H1 (cell line): Measurements from ENCODE around the gene SLPI. TPM values are rescaled to one million over a fixed set of nuclear protein-coding genes. Genes with fewer than 3 reads are reported as not detected.

ENCODE experiments used
- CTCF ChIA-PET: fragments of 300-600 bp; sonication (Branson Sonifier 250); formaldehyde crosslinking; loops from one replicate; lab custom pipeline; 2021; ENCODE audit not compliant: partially characterized antibody; lab: Charles Lee
- POLR2A ChIA-PET: fragments of 300-600 bp; sonication (Branson Sonifier 250); formaldehyde crosslinking; loops from one replicate; lab custom pipeline; 2021; ENCODE audit warnings: inconsistent platforms; ENCODE audit not compliant: partially characterized antibody; lab: Charles Lee
- DNase-seq, 2 experiments: peaks; one replicate each; pipeline versions ENCODE4 v3.0.0 to v3.0.0-alpha.2; 2010 to 2022; ENCODE audit warnings: low spot score in 2 of 2, low read depth in 1 of 2, mixed read lengths in 1 of 2
- FAIRE-seq: peaks from 2 replicates; lab custom pipeline; 2011; peaks lifted over from hg19 to GRCh38; lab: Jason Lieb, UNC
- H2AFZ ChIP-seq: 2 replicates; pipeline ENCODE4 v1.8.1; 2012; ENCODE audit warnings: low read length, inconsistent platforms
- H2AK5ac ChIP-seq: 2 replicates; pipeline ENCODE4 v1.6.1; 2013; ENCODE audit warnings: low read depth, low read length
- H2BK120ac ChIP-seq: replicated peaks from 2 replicates; pipeline ENCODE3; 2013; ENCODE audit warnings: low read depth, low read length, inconsistent platforms
- H2BK12ac ChIP-seq: 2 replicates; pipeline ENCODE4 v1.6.1; 2013; ENCODE audit warnings: low read depth, low read length
- H2BK15ac ChIP-seq: 2 replicates; pipeline ENCODE4 v1.6.1; 2013; ENCODE audit warnings: low read length
- H2BK20ac ChIP-seq: 2 replicates; pipeline ENCODE4 v1.6.1; 2013; ENCODE audit warnings: low read length
- H2BK5ac ChIP-seq: 2 replicates; pipeline ENCODE4 v1.6.1; 2013; ENCODE audit warnings: low read depth, low read length
- H3K14ac ChIP-seq: 2 replicates; pipeline ENCODE4 v1.6.1; 2013; ENCODE audit warnings: inconsistent platforms; ENCODE audit not compliant: insufficient read length
- H3K18ac ChIP-seq: 2 replicates; pipeline ENCODE4 v1.6.1; 2013; ENCODE audit warnings: low read length; ENCODE audit errors: extremely low read depth
- H3K23ac ChIP-seq: 2 replicates; pipeline ENCODE4 v1.6.1; 2013; ENCODE audit warnings: inconsistent platforms; ENCODE audit not compliant: insufficient read length
- H3K23me2 ChIP-seq: 2 replicates; pipeline ENCODE4 v1.6.1; 2013; ENCODE audit warnings: low read depth, low read length
- H3K27ac ChIP-seq: 2 replicates; pipeline ENCODE4 v1.6.1; 2011; ENCODE audit warnings: low read depth, low read length, inconsistent platforms
- H3K27me3 ChIP-seq, 4 experiments: replicated peaks in 1 of 4; 1 replicate in 1 of 4; 2 replicates in 3 of 4; pipeline versions ENCODE4 v1.6.1 to v1.8.1; 2011 to 2013; ENCODE audit warnings: low read length in 3 of 4, mild to moderate bottlenecking in 3 of 4, inconsistent platforms in 2 of 4, mixed read lengths in 2 of 4, moderate library complexity in 1 of 4; ENCODE audit not compliant: control insufficient read depth in 3 of 4, insufficient read depth in 3 of 4; ENCODE audit errors: extremely low read depth in 1 of 4
- H3K36me3 ChIP-seq, 4 experiments: 2 replicates each; pipeline versions ENCODE4 v1.6.1 to v1.8.1; 2011 to 2013; ENCODE audit warnings: mild to moderate bottlenecking in 4 of 4, low read length in 3 of 4, moderate library complexity in 2 of 4, control low read depth in 1 of 4, inconsistent platforms in 1 of 4; ENCODE audit not compliant: insufficient read depth in 4 of 4, control insufficient read depth in 2 of 4
- H3K4ac ChIP-seq: replicated peaks from 2 replicates; pipeline ENCODE3; 2013; ENCODE audit warnings: low read length, low read depth, mixed read lengths, inconsistent platforms; ENCODE audit not compliant: insufficient read length
- H3K4me1 ChIP-seq, 4 experiments: replicated peaks in 1 of 4; 1 replicate in 1 of 4; 2 replicates in 3 of 4; pipeline versions ENCODE4 v1.6.1 to v1.8.1; 2011 to 2013; ENCODE audit warnings: low read length in 3 of 4, inconsistent platforms in 2 of 4, mixed read lengths in 1 of 4; ENCODE audit not compliant: insufficient read depth in 4 of 4, control insufficient read depth in 3 of 4
- H3K4me2 ChIP-seq, 2 experiments: 2 replicates each; pipeline versions ENCODE4 v1.6.1 to v1.8.1; 2011 to 2013; ENCODE audit warnings: low read depth in 2 of 2, low read length in 2 of 2, control low read depth in 1 of 2, inconsistent platforms in 1 of 2, mild to moderate bottlenecking in 1 of 2; ENCODE audit not compliant: insufficient read depth in 1 of 2
- H3K4me3 ChIP-seq, 4 experiments: fragments of 200-600, 300-600 bp in 1 of 4; sonication (generic), shearing (Covaris generic), sonication (Bioruptor Twin) in 1 of 4; 2 replicates each; pipeline versions ENCODE4 v1.5.1 to v1.8.1; 2011 to 2016; ENCODE audit warnings: low read length in 4 of 4, low read depth in 3 of 4, control low read depth in 2 of 4, inconsistent platforms in 2 of 4, mild to moderate bottlenecking in 2 of 4, mixed read lengths in 1 of 4, moderate library complexity in 1 of 4; ENCODE audit not compliant: insufficient read depth in 2 of 4; ENCODE audit errors: extremely low read depth in 1 of 4
- H3K56ac ChIP-seq: replicated peaks from 2 replicates; pipeline ENCODE3; 2013; ENCODE audit warnings: low read depth, mild to moderate bottlenecking, mixed read lengths, low read length, inconsistent platforms; ENCODE audit not compliant: insufficient read length
- H3K79me1 ChIP-seq: 2 replicates; pipeline ENCODE4 v1.6.1; 2013; ENCODE audit warnings: low read depth, low read length, control low read depth
- H3K79me2 ChIP-seq, 2 experiments: 2 replicates each; pipeline versions ENCODE4 v1.6.1 to v1.8.1; 2012 to 2013; ENCODE audit warnings: low read length in 2 of 2, mild to moderate bottlenecking in 2 of 2, inconsistent platforms in 1 of 2; ENCODE audit not compliant: insufficient read depth in 2 of 2, control insufficient read depth in 1 of 2
- H3K9ac ChIP-seq, 4 experiments: replicated peaks in 1 of 4; 1 replicate in 1 of 4; 2 replicates in 3 of 4; pipeline versions ENCODE4 v1.6.1 to v1.8.1; 2011 to 2013; ENCODE audit warnings: low read depth in 3 of 4, low read length in 3 of 4, control low read depth in 2 of 4, mild to moderate bottlenecking in 2 of 4, moderate library complexity in 2 of 4, inconsistent platforms in 1 of 4; ENCODE audit errors: extremely low read depth in 1 of 4
- H3K9me3 ChIP-seq, 2 experiments: 2 replicates each; pipeline versions ENCODE4 v1.6.1 to v1.8.1; 2012 to 2013; ENCODE audit warnings: mild to moderate bottlenecking in 2 of 2, moderate library complexity in 2 of 2, control low read depth in 1 of 2, inconsistent platforms in 1 of 2, low read depth in 1 of 2, low read length in 1 of 2, mixed read lengths in 1 of 2; ENCODE audit not compliant: insufficient read depth in 2 of 2
- H4K20me1 ChIP-seq, 2 experiments: replicated peaks in 1 of 2; 2 replicates each; pipeline versions ENCODE3 to v1.8.1; 2011 to 2013; ENCODE audit warnings: inconsistent platforms in 2 of 2, low read length in 2 of 2, mild to moderate bottlenecking in 1 of 2; ENCODE audit not compliant: insufficient read depth in 2 of 2, control insufficient read depth in 1 of 2
- H4K5ac ChIP-seq: 2 replicates; pipeline ENCODE4 v1.6.1; 2013; ENCODE audit warnings: low read length, low read depth, mixed read lengths, inconsistent platforms; ENCODE audit not compliant: insufficient read length
- H4K8ac ChIP-seq: 2 replicates; pipeline ENCODE4 v1.8.0; 2013; ENCODE audit warnings: mild to moderate bottlenecking, moderate library complexity, low read length, inconsistent platforms; ENCODE audit not compliant: insufficient read depth; ENCODE audit errors: extremely low read depth
- H4K91ac ChIP-seq: replicated peaks from 2 replicates; pipeline ENCODE3; 2013; ENCODE audit warnings: low read length, mixed read lengths, inconsistent platforms; ENCODE audit not compliant: insufficient read length
- BCL11A ChIP-seq, 2 experiments: IDR thresholded peaks; one replicate each; pipeline ENCODE4 v1.6.1; 2011; ENCODE audit warnings: low read depth in 2 of 2, low read length in 2 of 2, mild to moderate bottlenecking in 2 of 2
- JUND ChIP-seq: IDR thresholded peaks from 2 replicates; pipeline ENCODE4 v1.6.1; 2011; ENCODE audit warnings: mild to moderate bottlenecking, improper control_type of control experiment, low read length
- KDM5A ChIP-seq: fragments of 200-600 bp; IDR thresholded peaks from 2 replicates; pipeline ENCODE4 v1.7.1; 2012; ENCODE audit warnings: mild to moderate bottlenecking, low read length, inconsistent platforms, mixed read lengths
- MAFK ChIP-seq: IDR thresholded peaks from 2 replicates; pipeline ENCODE4 v1.6.1; 2012; ENCODE audit warnings: low read depth, mild to moderate bottlenecking, improper control_type of control experiment, low read length
- NRF1 ChIP-seq: IDR thresholded peaks from 2 replicates; pipeline ENCODE4 v1.6.1; 2011; ENCODE audit warnings: mild to moderate bottlenecking, low read depth, low read length, improper control_type of control experiment
- SIX5 ChIP-seq: IDR thresholded peaks from 2 replicates; pipeline ENCODE4 v1.6.1; 2011; ENCODE audit warnings: mild to moderate bottlenecking, low read depth, low read length
- TAF1 ChIP-seq: IDR thresholded peaks from 2 replicates; pipeline ENCODE4 v1.6.1; 2011; ENCODE audit warnings: mild to moderate bottlenecking, low read depth, low read length
- WGBS, 2 experiments: shearing (Covaris generic) in 1 of 2; methylation state at CpG; one replicate each; pipeline versions ENCODE4 v1.1.6 to v1.1.7; 2013 to 2015; ENCODE audit warnings: low lambda C conversion rate in 2 of 2, mixed read lengths in 2 of 2, inconsistent platforms in 1 of 2, low coverage in 1 of 2, missing lambda C conversion rate in 1 of 2; ENCODE audit not compliant: insufficient replicate concordance in 2 of 2, insufficient coverage in 1 of 2, insufficient read length in 1 of 2; ENCODE audit errors: extremely low coverage in 1 of 2, missing lambda C conversion rate in 1 of 2; 5-methylcytosine and 5-hydroxymethylcytosine counted together
- long read RNA-seq, 2 experiments: library from RNA in 1 of 2; library from capped mRNA in 1 of 2; stranded (forward); transcript quantifications; one replicate each; pipeline ENCODE4 v2.0.0, GENCODE V29; 2021; ENCODE audit warnings: inconsistent platforms in 1 of 2
- polyA minus RNA-seq, 3 experiments: library from RNA; depleted of rRNA, polyadenylated mRNA; stranded (reverse); fragments of >200 nt; gene quantifications; 1 replicate in 2 of 3; 2 replicates in 1 of 3; pipeline ENCODE4 v1.2.3, GENCODE V29; 2011
- polyA plus RNA-seq, 7 experiments: library from polyadenylated mRNA; depleted of rRNA in 3 of 7; stranded (reverse) in 5 of 7; unstranded in 2 of 7; fragments of >200 nt in 5 of 7; fragments of 200-250 nt in 2 of 7; gene quantifications; 1 replicate in 5 of 7; 2 replicates in 1 of 7; 4 replicates in 1 of 7; pipeline versions ENCODE4 v1.2.1 to v1.2.3, GENCODE V29; 2011 to 2013; ENCODE audit warnings: missing spikeins in 2 of 7, mixed read lengths in 2 of 7
- total RNA-seq: library from RNA; stranded (reverse); fragmentation: NEBNext Ultra II Directional; extraction: Animal tissue kit (Norgen Biotek cat#: 25700); gene quantifications from 2 replicates; pipeline ENCODE4 v1.2.1, GENCODE V29; 2021
- TF ChIP-seq, protein P1 (sequence below): IDR thresholded peaks from 2 replicates; pipeline ENCODE4 v1.6.1; 2012; ENCODE audit warnings: inconsistent platforms
- TF ChIP-seq, protein P2 (sequence below): IDR thresholded peaks from 2 replicates; pipeline ENCODE4 v1.6.1; 2012; ENCODE audit warnings: inconsistent platforms

SLPI gene, protein sequence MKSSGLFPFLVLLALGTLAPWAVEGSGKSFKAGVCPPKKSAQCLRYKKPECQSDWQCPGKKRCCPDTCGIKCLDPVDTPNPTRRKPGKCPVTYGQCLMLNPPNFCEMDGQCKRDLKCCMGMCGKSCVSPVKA
- total RNA-seq (not detected in 2 replicates), polyA plus RNA-seq (2011; rRNA removed) (0.17 TPM in 1 of 2 replicates, not detected in the other), polyA minus RNA-seq (2011; rRNA and poly(A)+ RNA removed) (not detected in 2 replicates)
- polyA plus RNA-seq (2011; cell fraction: cytosol; rRNA removed): not detected
- polyA plus RNA-seq (2011; cell fraction: nucleus; rRNA removed): not detected
- polyA plus RNA-seq (2012, experiment 1 of 2): 0.40 TPM in 1 of 4 replicates, not detected in the others
- not detected for polyA plus RNA-seq (2012, experiment 2 of 2)
- 0.14 TPM for polyA plus RNA-seq (2013, experiment 1 of 2)
- polyA plus RNA-seq (2013, experiment 2 of 2): not detected
- 19.1 TPM for polyA minus RNA-seq (2011; cell fraction: cytosol; rRNA and poly(A)+ RNA removed)
- 11.1 TPM for polyA minus RNA-seq (2011; cell fraction: nucleus; rRNA and poly(A)+ RNA removed)
- long read RNA-seq, experiment 1: 0 reads
- long read RNA-seq, experiment 2: 0 reads

DNA sequence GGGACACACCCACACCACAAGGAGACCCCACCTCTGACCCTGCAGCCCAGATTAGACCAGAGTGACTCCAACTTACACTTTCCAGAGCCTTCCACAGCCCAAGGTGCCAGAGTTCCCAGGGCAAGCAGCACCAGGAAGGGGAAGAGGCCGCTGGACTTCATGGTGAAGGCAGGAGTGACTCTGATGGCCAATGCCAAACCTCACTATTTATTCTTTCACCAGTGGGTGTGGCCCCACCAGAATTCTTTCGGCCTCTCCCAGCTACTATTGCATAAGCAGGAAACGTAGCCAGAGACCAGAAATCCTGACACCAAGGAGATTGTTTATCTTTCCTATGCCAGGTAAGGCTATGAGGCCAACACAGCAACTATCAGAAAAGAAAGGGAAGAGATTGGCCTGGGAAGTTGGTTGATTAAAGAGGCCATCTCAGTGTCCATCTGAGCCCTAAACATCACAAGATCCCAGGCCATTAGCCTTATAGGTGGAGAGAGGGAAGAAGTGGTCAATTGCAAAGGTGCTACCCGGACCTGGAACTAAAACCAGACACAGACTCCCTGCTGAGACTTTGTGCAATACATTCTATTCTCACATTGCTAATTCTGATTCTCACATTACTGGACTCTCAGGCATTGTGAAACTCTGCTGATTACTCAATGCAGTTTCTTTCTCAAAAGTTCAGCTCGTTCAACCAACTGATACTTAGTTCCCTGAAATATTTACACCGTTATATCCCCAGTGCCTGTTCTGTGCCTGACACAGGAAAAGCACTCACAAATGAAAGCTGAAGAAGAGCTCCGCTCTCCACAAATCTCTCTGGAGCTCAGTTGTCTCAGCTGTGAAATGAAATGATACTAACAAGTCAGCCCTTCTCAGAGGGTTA, at the start of gene SLPI:
SLPI (minus strand) TSS at position 182 of the 880 bp plus-strand sequence; CDS start at position 161, 21 bp downstream.
- H4K5ac ChIP-seq: no peak within 1 kb of the TSS
- H3K4me1 ChIP-seq: peaks cover 0 to 6% (median 3%) of the 10 kb centered on the region in 4 experiments; a peak in 5 of 7 replicates
- no peak within 1 kb of the TSS for H2AFZ ChIP-seq
- H4K8ac ChIP-seq: no peak within 1 kb of the TSS
- CTCF ChIA-PET: interaction anchor here (0.9 to 3.1 kb wide), 5 partner anchors 9 to 47 kb away, joined by 3 to 14 read pairs (median 6); no protein-coding TSS in a partner anchor
- no peaks in the 10 kb centered on the region for H3K79me2 ChIP-seq
- no peak for FAIRE-seq
- no peaks in the 10 kb centered on the region for H3K9me3 ChIP-seq
- DNase-seq: no peak
- no peak within 1 kb of the TSS for H3K23ac ChIP-seq
- H3K79me1 ChIP-seq: no peaks in the 10 kb centered on the region
- no peak within 1 kb of the TSS for H3K56ac ChIP-seq
- no peak within 1 kb of the TSS for H3K9ac ChIP-seq
- H3K4me3 ChIP-seq: no peak within 1 kb of the TSS
- H3K27ac ChIP-seq: no peak within 1 kb of the TSS
- H2BK120ac ChIP-seq: no peak within 1 kb of the TSS
- H3K4ac ChIP-seq: no peak within 1 kb of the TSS
- H2BK15ac ChIP-seq: no peak within 1 kb of the TSS
- no peaks in the 10 kb centered on the region for H3K36me3 ChIP-seq
- no peak within 1 kb of the TSS for H2BK20ac ChIP-seq
- no peaks in the 10 kb centered on the region for H4K20me1 ChIP-seq
- no peak within 1 kb of the TSS for H2BK12ac ChIP-seq
- POLR2A ChIA-PET: no interaction called here
- H3K4me2 ChIP-seq: no peak within 1 kb of the TSS
- no peak within 1 kb of the TSS for H2BK5ac ChIP-seq
- WGBS, 2 experiments: 77% methylated on average over 7 of the region's 7 CpGs; no CpG with 5 or more reads in 1 of the 2 experiments
- peaks cover 0 to 2% (median 0%) of the 10 kb centered on the region in 4 experiments; a peak in 2 of 7 replicates for H3K27me3 ChIP-seq
- no peak within 1 kb of the TSS for H2AK5ac ChIP-seq
- no peak within 1 kb of the TSS for H4K91ac ChIP-seq
- no peaks in the 10 kb centered on the region for H3K23me2 ChIP-seq
- no peak within 1 kb of the TSS for H3K14ac ChIP-seq
- H3K18ac ChIP-seq: no peak within 1 kb of the TSS
- TF ChIP-seq TAF1: no peak
- TF ChIP-seq KDM5A: no peak
- TF ChIP-seq BCL11A (IDR thresholded peaks at IDR 0.05; ENCODE audit: low read depth in 2 of 2, low read length in 2 of 2): no peak
- no peak for TF ChIP-seq JUND
- TF ChIP-seq, protein P1, sequence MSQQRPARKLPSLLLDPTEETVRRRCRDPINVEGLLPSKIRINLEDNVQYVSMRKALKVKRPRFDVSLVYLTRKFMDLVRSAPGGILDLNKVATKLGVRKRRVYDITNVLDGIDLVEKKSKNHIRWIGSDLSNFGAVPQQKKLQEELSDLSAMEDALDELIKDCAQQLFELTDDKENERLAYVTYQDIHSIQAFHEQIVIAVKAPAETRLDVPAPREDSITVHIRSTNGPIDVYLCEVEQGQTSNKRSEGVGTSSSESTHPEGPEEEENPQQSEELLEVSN: no peak
- no peak for TF ChIP-seq NRF1
- TF ChIP-seq, protein P2, sequence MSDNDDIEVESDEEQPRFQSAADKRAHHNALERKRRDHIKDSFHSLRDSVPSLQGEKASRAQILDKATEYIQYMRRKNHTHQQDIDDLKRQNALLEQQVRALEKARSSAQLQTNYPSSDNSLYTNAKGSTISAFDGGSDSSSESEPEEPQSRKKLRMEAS: no peak
- TF ChIP-seq MAFK: no peak
- no peak for TF ChIP-seq SIX5
